Pancreas (tissue), 10 donors: Measurements from ENCODE around the gene PTPRO. TPM values are rescaled to one million over a fixed set of nuclear protein-coding genes. Genes with fewer than 3 reads are reported as not detected.

Experiments used
- ATAC-seq, 4 donors: fragments of 200-7000 bp; cut with Tn5 transposase; one replicate each; pipeline versions ENCODE4 v1.8.0 to v1.9.1; 2020; ENCODE audit warnings: mild to moderate bottlenecking in 4 of 4, moderate library complexity in 4 of 4
- DNase-seq, 6 donors: peaks; one replicate each; pipeline ENCODE4 v3.0.0-alpha.2; 2020
- FAIRE-seq: peaks from 2 replicates; lab custom pipeline; 2012; peaks lifted over from hg19 to GRCh38; lab: Jason Lieb, UNC
- H3K27ac ChIP-seq, 4 donors: fragments of 200-600 bp; sonication (generic); 1 replicate in 3 of 4; 2 replicates in 1 of 4; pipeline versions ENCODE4 v1.5.0 to v1.8.0; 2020
- H3K27me3 ChIP-seq, 4 donors: fragments of 200-600 bp; one replicate each; pipeline ENCODE4 v1.8.0; 2021
- H3K36me3 ChIP-seq, 3 donors: fragments of 200-600 bp; sonication (generic) in 1 of 3; one replicate each; pipeline versions ENCODE4 v1.5.0 to v1.8.0; 2020 to 2021
- H3K4me1 ChIP-seq, 3 donors: fragments of 200-600 bp; one replicate each; pipeline ENCODE4 v1.8.0; 2021
- H3K4me3 ChIP-seq, 4 donors: fragments of 200-600 bp; sonication (generic) in 2 of 4; one replicate each; pipeline versions ENCODE4 v1.5.0 to v1.8.0; 2020 to 2021
- H3K9me3 ChIP-seq, 4 donors: fragments of 200-600 bp; one replicate each; pipeline ENCODE4 v1.8.0; 2021
- CTCF ChIP-seq, 4 donors: fragments of 200-600 bp; sonication (generic) in 3 of 4; IDR thresholded peaks; one replicate each; pipeline versions ENCODE4 v1.5.0 to v1.8.0; 2021; ENCODE audit warnings: antibody characterized with exemption in 4 of 4
- WGBS, 2 donors: extraction: QIAGEN DNeasy Blood & Tissue Kit; methylation state at CpG; one replicate each; pipeline ENCODE4 v1.1.7; 2013; 5-methylcytosine and 5-hydroxymethylcytosine counted together
- intact Hi-C, 3 donors: fragments of 100-400 bp; cut with DNase I; formaldehyde crosslinking; loops; one replicate each; pipeline versions ENCODE4 v1.11.1 to v1.14.2; 2022
- polyA plus RNA-seq, 2 donors: library from polyadenylated mRNA; stranded (reverse); fragments of 200-250 nt; gene quantifications; one replicate each; pipeline ENCODE4 v1.2.3, GENCODE V29; 2013
- total RNA-seq, 6 donors: library from RNA; stranded (reverse); fragmentation: NEBNext Ultra II Directional in 4 of 6; extraction: Animal tissue kit (Norgen Biotek cat#: 25700) in 4 of 6; gene quantifications; one replicate each; pipeline versions ENCODE4 v1.2.1 to v1.2.4, GENCODE V29; 2021 to 2023
- donor health status: healthy with polysubstance abuse.
- donor health status: DM: no; HTN: no; CAD: no; lungs with moderate emphysema.
- donor health status: DM: no; HTN: no; CAD: no.
- donor health status: control.
- donor health status: control.
- donor health status: Bipolar disorder and iron deficiency.
- donor health status: DM: yes; HTN: yes; CAD: no.
- donor health status: DM: no; HTN: no; CAD: no.
- donor health status: DM: no; HTN: no; CAD: no.
- donor health status: DM: yes; HTN: yes; CAD: no.

Gene PTPRO
- total and polyA plus RNA-seq, 8 donors = 0.11 to 2.6 (median 0.31) TPM; not detected in 1

GRCh38 chr12:15407025-15407424 lies 84.7 kb downstream of the PTPRO start:
- FAIRE-seq (no peak), ATAC-seq (no peak), DNase-seq (no peak)
- Histone ChIP-seq H3K4me1 (no peaks in the 10 kb centered on the region), H3K4me3 (no peak overlapping the region), H3K36me3 (no peaks in the 10 kb centered on the region), H3K27ac (no peak overlapping the region), H3K9me3 (no peaks in the 10 kb centered on the region), H3K27me3 (no peaks in the 10 kb centered on the region)
- WGBS, 2 donors = 54 to 60% methylated on average over 2 of the region's 2 CpGs
- TF ChIP-seq CTCF (IDR thresholded peaks at IDR 0.05) = no peak
- intact Hi-C loops = no loop called here

DNA sequence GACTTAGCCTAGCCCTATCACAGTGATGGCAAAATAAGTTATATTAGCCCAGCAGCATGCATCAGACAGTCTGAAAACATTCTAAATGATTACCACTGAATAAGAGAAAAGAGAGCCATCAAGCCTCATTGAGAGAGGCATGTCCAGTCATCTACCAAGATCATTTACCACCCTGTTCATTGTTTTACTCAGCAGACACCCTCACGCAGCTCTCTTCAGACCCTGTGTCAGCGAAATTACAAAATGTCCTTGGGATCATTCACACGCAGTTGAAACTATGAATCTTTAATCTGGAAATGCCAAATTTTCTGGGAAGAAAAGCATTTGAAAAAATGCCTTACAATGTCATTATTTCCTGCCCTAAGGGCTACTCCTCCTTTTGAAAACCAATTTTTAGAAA lies 89.5 kb downstream of the PTPRO start:
- DNase-seq (no peak), FAIRE-seq (no peak), ATAC-seq (no peak)
- Histone ChIP-seq H3K4me1 (no peaks in the 10 kb centered on the region), H3K36me3 (no peaks in the 10 kb centered on the region), H3K27me3 (no peaks in the 10 kb centered on the region), H3K27ac (no peak overlapping the region), H3K9me3 (no peaks in the 10 kb centered on the region), H3K4me3 (no peak overlapping the region)
- intact Hi-C loops = no loop called here
- TF ChIP-seq CTCF (IDR thresholded peaks at IDR 0.05) = no peak
- WGBS, 2 donors = 43 to 46% methylated on average over 3 of the region's 3 CpGs

- FAIRE-seq (no peak), DNase-seq (no peak), ATAC-seq (no peak)
- H3K36me3 ChIP-seq = no peaks in the 10 kb centered on the region
- H3K27me3 ChIP-seq = no peaks in the 10 kb centered on the region
- no peaks in the 10 kb centered on the region for H3K4me1 ChIP-seq
- no peaks in the 10 kb centered on the region for H3K9me3 ChIP-seq
- WGBS, 2 donors = 53 to 77% methylated on average over 3 of the region's 3 CpGs
- TF ChIP-seq CTCF (IDR thresholded peaks at IDR 0.05) = no peak
- intact Hi-C loops = no loop called here
- H3K27ac ChIP-seq = no peak overlapping the region
- no peak overlapping the region for H3K4me3 ChIP-seq
These were observed 95.4 kb downstream of the PTPRO start for GRCh38 chr12:15417691-15418090.

- FAIRE-seq (no peak), DNase-seq (no peak), ATAC-seq (no peak)
- WGBS, 2 donors = 31 to 40% methylated on average over 2 of the region's 2 CpGs
- Histone ChIP-seq H3K27me3 (no peaks in the 10 kb centered on the region), H3K36me3 (no peaks in the 10 kb centered on the region), H3K4me1 (no peaks in the 10 kb centered on the region), H3K27ac (no peak overlapping the region), H3K9me3 (no peaks in the 10 kb centered on the region), H3K4me3 (no peak overlapping the region)
- no peak for TF ChIP-seq CTCF (IDR thresholded peaks at IDR 0.05)
- intact Hi-C loops = no loop called here
These were observed 101.3 kb downstream of the PTPRO start for GRCh38 chr12:15423629-15424028.

GRCh38 chr12:15427913-15428312 lies 105.6 kb downstream of the PTPRO start:
- H3K9me3 ChIP-seq = no peaks in the 10 kb centered on the region
- intact Hi-C loops = no loop called here
- TF ChIP-seq CTCF (IDR thresholded peaks at IDR 0.05) = no peak
- H3K27me3 ChIP-seq = no peaks in the 10 kb centered on the region
- no peak for DNase-seq
- no peak for FAIRE-seq
- H3K4me3 ChIP-seq = no peak overlapping the region
- no peaks in the 10 kb centered on the region for H3K4me1 ChIP-seq
- no peaks in the 10 kb centered on the region for H3K36me3 ChIP-seq
- ATAC-seq = no peak
- 81 to 89% methylated on average over 2 of the region's 2 CpGs for WGBS, 2 donors
- no peak overlapping the region for H3K27ac ChIP-seq
